Measurements from ENCODE around the gene CCT4.

Gene CCT4

DNA sequence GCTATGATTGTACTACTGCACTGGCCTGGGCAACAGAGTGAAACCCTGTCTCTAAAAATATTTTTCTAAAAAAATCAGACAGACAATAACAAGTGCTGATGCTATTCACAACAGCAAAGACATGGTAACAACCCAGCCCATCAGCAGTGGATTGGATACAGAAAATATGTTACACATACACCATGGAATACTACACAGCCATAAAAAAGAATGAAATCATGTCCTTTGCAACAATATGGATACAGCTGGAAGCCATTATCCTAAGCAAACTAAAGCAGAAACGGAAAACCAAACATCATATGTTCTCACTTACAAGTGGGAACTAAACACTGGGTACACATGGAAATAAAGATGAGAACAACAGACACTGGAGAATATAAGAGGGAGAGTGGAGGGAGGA is 54.5 kb downstream of the CCT4 start (continued):
- TF ChIP-seq ZNF26 (tag by site-specific recombination; IDR thresholded peaks at IDR 0.05), result no peak
- TF ChIP-seq ZNF449 (tag by site-specific recombination; IDR thresholded peaks at IDR 0.05), result no peak
- no peak for TF ChIP-seq ZNF114 (tag by site-specific recombination; IDR thresholded peaks at IDR 0.05)
- TF ChIP-seq HOXD13 (CRISPR knock-in tag; IDR thresholded peaks at IDR 0.05; ENCODE audit: borderline replicate concordance), result no peak

- no peak overlapping the region for H3K27ac ChIP-seq (ENCODE audit: extremely low read depth, low read depth, low read length)
- TF ChIP-seq ZIC2 (tag by site-specific recombination; IDR thresholded peaks at IDR 0.05) (peak; percentile 85), ZNF341 (tag by site-specific recombination; IDR thresholded peaks at IDR 0.05; ENCODE audit: low read depth) (0 out of 2 replicates have a peak, but pooled peaks have one; percentile 10), ZSCAN5A (tag by site-specific recombination; IDR thresholded peaks at IDR 0.05) (no peak)
- TF ChIP-seq, protein P1, sequence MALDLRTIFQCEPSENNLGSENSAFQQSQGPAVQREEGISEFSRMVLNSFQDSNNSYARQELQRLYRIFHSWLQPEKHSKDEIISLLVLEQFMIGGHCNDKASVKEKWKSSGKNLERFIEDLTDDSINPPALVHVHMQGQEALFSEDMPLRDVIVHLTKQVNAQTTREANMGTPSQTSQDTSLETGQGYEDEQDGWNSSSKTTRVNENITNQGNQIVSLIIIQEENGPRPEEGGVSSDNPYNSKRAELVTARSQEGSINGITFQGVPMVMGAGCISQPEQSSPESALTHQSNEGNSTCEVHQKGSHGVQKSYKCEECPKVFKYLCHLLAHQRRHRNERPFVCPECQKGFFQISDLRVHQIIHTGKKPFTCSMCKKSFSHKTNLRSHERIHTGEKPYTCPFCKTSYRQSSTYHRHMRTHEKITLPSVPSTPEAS (tag by site-specific recombination; IDR thresholded peaks at IDR 0.05), result no peak
- ChIA-PET POLR2A (no interaction called here), CTCF (interaction anchor here (0.8 kb wide), 1 partner anchor 524 kb away, joined by 4 read pairs; no protein-coding TSS in a partner anchor)
- H3K4me3 ChIP-seq (ENCODE audit: low read depth, low read length), result no peak overlapping the region
- no peaks in the 10 kb centered on the region for H3K4me1 ChIP-seq (ENCODE audit: control insufficient read depth, insufficient read depth, low read length)
- H3K9me3 ChIP-seq (ENCODE audit: control insufficient read depth, insufficient read depth, low read depth, low read length), result no peaks in the 10 kb centered on the region
- H3K36me3 ChIP-seq (ENCODE audit: control insufficient read depth in 2 of 2, insufficient read depth in 1 of 2, low read length in 2 of 2), result peaks cover 13 to 21% of the 10 kb centered on the region in 2 experiments; a peak in 2 of 3 replicates
These were observed 56.1 kb downstream of the CCT4 start for GRCh38 chr2:61832183-61832841.

GRCh38 chr2:61822255-61822654 is 66.2 kb downstream of the CCT4 start:
- CTCF ChIA-PET, result no interaction called here
- POLR2A ChIA-PET, result no interaction called here
- TF ChIP-seq, protein P2, sequence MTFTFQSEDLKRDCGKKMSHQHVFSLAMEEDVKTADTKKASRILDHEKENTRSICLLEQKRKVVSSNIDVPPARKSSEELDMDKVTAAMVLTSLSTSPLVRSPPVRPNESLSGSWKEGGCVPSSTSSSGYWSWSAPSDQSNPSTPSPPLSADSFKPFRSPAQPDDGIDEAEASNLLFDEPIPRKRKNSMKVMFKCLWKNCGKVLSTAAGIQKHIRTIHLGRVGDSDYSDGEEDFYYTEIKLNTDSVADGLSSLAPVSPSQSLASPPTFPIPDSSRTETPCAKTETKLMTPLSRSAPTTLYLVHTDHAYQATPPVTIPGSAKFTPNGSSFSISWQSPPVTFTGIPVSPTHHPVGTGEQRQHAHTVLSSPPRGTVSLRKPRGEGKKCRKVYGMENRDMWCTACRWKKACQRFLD (tag by site-specific recombination; IDR thresholded peaks at IDR 0.05), result no peak
- TF ChIP-seq, protein P3, sequence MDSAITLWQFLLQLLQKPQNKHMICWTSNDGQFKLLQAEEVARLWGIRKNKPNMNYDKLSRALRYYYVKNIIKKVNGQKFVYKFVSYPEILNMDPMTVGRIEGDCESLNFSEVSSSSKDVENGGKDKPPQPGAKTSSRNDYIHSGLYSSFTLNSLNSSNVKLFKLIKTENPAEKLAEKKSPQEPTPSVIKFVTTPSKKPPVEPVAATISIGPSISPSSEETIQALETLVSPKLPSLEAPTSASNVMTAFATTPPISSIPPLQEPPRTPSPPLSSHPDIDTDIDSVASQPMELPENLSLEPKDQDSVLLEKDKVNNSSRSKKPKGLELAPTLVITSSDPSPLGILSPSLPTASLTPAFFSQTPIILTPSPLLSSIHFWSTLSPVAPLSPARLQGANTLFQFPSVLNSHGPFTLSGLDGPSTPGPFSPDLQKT (IDR thresholded peaks at IDR 0.05; ENCODE audit: borderline replicate concordance, low read depth, low read length), result no peak
- TF ChIP-seq GFI1B (tag by site-specific recombination; IDR thresholded peaks at IDR 0.05) (no peak), HOXC10 (CRISPR knock-in tag; IDR thresholded peaks at IDR 0.05) (no peak), ZNF488 (tag by site-specific recombination; IDR thresholded peaks at IDR 0.05) (no peak), ZNF366 (tag by site-specific recombination; conservative IDR thresholded peaks at IDR 0.05) (no peak), ZNF341 (tag by site-specific recombination; IDR thresholded peaks at IDR 0.05; ENCODE audit: low read depth) (no peak), ZFP37 (tag by site-specific recombination; IDR thresholded peaks at IDR 0.05) (no peak), ZNF530 (tag by site-specific recombination; IDR thresholded peaks at IDR 0.05; ENCODE audit: low read depth) (no peak), ZNF585B (tag by site-specific recombination; IDR thresholded peaks at IDR 0.05) (no peak), HOXA7 (CRISPR knock-in tag; IDR thresholded peaks at IDR 0.05; ENCODE audit: borderline replicate concordance) (no peak)
- TF ChIP-seq, protein P4, sequence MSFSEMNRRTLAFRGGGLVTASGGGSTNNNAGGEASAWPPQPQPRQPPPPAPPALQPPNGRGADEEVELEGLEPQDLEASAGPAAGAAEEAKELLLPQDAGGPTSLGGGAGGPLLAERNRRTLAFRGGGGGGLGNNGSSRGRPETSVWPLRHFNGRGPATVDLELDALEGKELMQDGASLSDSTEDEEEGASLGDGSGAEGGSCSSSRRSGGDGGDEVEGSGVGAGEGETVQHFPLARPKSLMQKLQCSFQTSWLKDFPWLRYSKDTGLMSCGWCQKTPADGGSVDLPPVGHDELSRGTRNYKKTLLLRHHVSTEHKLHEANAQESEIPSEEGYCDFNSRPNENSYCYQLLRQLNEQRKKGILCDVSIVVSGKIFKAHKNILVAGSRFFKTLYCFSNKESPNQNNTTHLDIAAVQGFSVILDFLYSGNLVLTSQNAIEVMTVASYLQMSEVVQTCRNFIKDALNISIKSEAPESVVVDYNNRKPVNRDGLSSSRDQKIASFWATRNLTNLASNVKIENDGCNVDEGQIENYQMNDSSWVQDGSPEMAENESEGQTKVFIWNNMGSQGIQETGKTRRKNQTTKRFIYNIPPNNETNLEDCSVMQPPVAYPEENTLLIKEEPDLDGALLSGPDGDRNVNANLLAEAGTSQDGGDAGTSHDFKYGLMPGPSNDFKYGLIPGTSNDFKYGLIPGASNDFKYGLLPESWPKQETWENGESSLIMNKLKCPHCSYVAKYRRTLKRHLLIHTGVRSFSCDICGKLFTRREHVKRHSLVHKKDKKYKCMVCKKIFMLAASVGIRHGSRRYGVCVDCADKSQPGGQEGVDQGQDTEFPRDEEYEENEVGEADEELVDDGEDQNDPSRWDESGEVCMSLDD (tag by site-specific recombination; IDR thresholded peaks at IDR 0.05), result no peak

More at GRCh38 chr2:61822255-61822654, 66.2 kb downstream of the CCT4 start:
- Histone ChIP-seq H3K36me3 (ENCODE audit: control insufficient read depth in 2 of 2, insufficient read depth in 1 of 2, low read length in 2 of 2) (0 out of 3 replicates have a peak, but pooled peaks cover 0 to 3% of the 10 kb centered on the region in 2 experiments), H3K4me1 (ENCODE audit: control insufficient read depth, insufficient read depth, low read length) (no peaks in the 10 kb centered on the region), H3K27ac (ENCODE audit: extremely low read depth, low read depth, low read length) (no peak overlapping the region), H3K4me3 (ENCODE audit: low read depth, low read length) (no peak overlapping the region), H3K9me3 (ENCODE audit: control insufficient read depth, insufficient read depth, low read depth, low read length) (no peaks in the 10 kb centered on the region)

Measured in HEK293 (cell line).